Measurements from ENCODE around the gene LDLR.

Gene LDLR

DNA sequence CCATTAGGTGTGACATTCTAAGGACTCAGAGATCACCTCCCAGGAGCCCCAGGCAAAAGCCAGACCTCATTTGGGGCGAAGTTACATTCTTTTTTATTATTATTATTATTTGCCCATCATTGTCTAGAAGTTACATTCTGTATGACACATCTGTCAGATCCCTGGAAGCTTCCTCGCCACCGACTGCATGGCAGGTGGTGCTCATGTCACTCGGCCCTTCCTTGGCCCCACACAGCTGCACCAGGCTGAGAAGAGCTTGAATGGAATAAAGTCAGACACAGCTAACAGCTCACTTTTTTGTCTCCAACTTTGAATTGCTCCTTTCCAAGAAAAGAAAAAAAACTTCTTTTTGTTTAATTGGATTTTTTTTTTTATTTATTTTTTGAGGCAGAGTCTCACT, 41.4 kb upstream of the LDLR start:
- TF ChIP-seq, protein P1, sequence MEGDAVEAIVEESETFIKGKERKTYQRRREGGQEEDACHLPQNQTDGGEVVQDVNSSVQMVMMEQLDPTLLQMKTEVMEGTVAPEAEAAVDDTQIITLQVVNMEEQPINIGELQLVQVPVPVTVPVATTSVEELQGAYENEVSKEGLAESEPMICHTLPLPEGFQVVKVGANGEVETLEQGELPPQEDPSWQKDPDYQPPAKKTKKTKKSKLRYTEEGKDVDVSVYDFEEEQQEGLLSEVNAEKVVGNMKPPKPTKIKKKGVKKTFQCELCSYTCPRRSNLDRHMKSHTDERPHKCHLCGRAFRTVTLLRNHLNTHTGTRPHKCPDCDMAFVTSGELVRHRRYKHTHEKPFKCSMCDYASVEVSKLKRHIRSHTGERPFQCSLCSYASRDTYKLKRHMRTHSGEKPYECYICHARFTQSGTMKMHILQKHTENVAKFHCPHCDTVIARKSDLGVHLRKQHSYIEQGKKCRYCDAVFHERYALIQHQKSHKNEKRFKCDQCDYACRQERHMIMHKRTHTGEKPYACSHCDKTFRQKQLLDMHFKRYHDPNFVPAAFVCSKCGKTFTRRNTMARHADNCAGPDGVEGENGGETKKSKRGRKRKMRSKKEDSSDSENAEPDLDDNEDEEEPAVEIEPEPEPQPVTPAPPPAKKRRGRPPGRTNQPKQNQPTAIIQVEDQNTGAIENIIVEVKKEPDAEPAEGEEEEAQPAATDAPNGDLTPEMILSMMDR (conservative IDR thresholded peaks at IDR 0.05; ENCODE audit: low read depth) = no peak
- ChIA-PET CTCF (interaction anchor here (0.6 kb wide), 1 partner anchor 9 kb away, joined by 3 read pairs; no protein-coding TSS in a partner anchor), POLR2A (ENCODE audit: low non-redundant PET) (no interaction called here)
- no peak for DNase-seq (ENCODE audit: low spot score)
- H3K27ac ChIP-seq = peak overlapping the region; percentile 88

GRCh38 chr19:11050323-11051114, 38.7 kb upstream of the LDLR start:
- POLR2A ChIA-PET (ENCODE audit: low non-redundant PET) = no interaction called here

GRCh38 chr19:11053817-11054195, 35.5 kb upstream of the LDLR start:
- ChIA-PET CTCF (interaction anchor here (2.1 kb wide), 1 partner anchor 18 kb away, joined by 5 read pairs; no protein-coding TSS in a partner anchor), POLR2A (ENCODE audit: low non-redundant PET) (no interaction called here)

More at GRCh38 chr19:11050323-11051114, 38.7 kb upstream of the LDLR start:
- DNase-seq (ENCODE audit: low spot score) = no peak
- H3K27ac ChIP-seq = peak overlapping the region; percentile 88
- TF ChIP-seq, protein P1 (conservative IDR thresholded peaks at IDR 0.05; ENCODE audit: low read depth) = no peak
- CTCF ChIA-PET = interaction anchor here (0.6 kb wide), 2 partner anchors 13 to 74 kb away, joined by 6 read pairs; no protein-coding TSS in a partner anchor

DNA sequence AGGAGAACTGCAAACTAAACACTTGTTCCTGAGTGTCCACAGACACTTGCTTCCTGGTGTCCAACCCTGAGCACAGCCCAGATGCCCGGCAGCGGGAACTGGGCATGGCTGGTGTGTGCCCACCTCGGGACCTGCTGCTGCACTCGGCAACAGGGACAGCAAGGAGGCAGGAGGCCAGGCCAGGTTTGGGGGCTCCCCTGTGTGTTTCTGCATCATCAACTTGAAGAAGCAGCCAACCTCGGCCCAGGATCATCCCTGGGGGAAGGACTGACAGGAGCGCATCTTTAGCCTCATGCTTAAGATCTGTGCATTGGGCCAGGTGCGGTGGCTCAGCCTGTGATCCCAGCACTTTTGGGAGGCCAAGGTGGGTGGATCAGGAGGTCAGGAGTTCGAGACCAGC, 35.1 kb upstream of the LDLR start:
- POLR2A ChIA-PET (ENCODE audit: low non-redundant PET) = no interaction called here
- CTCF ChIA-PET = interaction anchor here (2.1 kb wide), 1 partner anchor 18 kb away, joined by 5 read pairs; no protein-coding TSS in a partner anchor
- H3K27ac ChIP-seq = peak overlapping the region; percentile 8; the same call in 1 of the 2 replicates

More at GRCh38 chr19:11053817-11054195, 35.5 kb upstream of the LDLR start:
- TF ChIP-seq, protein P1 (conservative IDR thresholded peaks at IDR 0.05; ENCODE audit: low read depth) = no peak
- H3K27ac ChIP-seq = peak overlapping the region; percentile 8; the same call in 1 of the 2 replicates
- no peak for DNase-seq (ENCODE audit: low spot score)

GRCh38 chr19:11054628-11055027, 34.6 kb upstream of the LDLR start:
- peak overlapping the region; percentile 8; the same call in 1 of the 2 replicates for H3K27ac ChIP-seq
- POLR2A ChIA-PET (ENCODE audit: low non-redundant PET) = no interaction called here
- TF ChIP-seq, protein P1 (conservative IDR thresholded peaks at IDR 0.05; ENCODE audit: low read depth) = no peak
- CTCF ChIA-PET = no interaction called here
- DNase-seq (ENCODE audit: low spot score) = no peak

More for the DNA sequence above, 35.1 kb upstream of the LDLR start:
- no peak for DNase-seq (ENCODE audit: low spot score)
- TF ChIP-seq, protein P1 (conservative IDR thresholded peaks at IDR 0.05; ENCODE audit: low read depth) = no peak

DNA sequence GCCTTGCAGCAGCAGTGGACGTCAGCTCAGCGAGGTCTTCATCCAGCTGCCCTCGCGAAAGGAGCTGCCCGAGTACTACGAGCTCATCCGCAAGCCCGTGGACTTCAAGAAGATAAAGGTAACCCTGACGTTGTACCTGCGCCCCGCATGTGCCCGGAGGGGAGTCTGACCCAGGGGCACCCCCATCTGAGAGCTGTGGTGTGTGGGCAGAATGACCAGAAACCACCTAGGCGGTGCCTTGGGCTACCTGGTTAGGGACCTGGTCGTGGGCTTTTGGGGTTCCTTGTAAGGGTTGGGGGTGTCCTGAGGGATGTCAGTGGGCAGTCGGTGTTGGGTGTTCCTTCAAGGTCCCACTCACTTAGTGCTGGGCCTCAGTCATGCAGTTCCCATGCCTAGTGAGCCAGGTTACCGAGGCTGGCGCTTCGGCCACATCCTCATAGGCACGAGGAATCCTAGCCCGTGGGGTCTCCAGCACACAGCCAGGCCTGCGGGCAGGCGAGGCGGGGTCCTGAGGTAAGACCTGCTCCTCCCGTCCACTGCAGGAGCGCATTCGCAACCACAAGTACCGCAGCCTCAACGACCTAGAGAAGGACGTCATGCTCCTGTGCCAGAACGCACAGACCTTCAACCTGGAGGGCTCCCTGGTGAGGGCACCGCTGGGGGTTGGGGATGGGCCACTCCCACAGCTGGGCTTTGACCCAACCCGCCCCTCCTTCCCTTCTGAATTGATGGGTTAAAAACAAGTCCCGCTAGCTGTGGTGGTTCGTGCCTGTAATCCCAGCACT, 30.8 kb upstream of the LDLR start:
- H3K27ac ChIP-seq = peak overlapping the region; percentile 18; the same call in 1 of the 2 replicates
- TF ChIP-seq, protein P1 (conservative IDR thresholded peaks at IDR 0.05; ENCODE audit: low read depth) = no peak
- ChIA-PET CTCF (interaction anchor here (0.5 kb wide), 1 partner anchor 80 kb away, joined by 3 read pairs; no protein-coding TSS in a partner anchor), POLR2A (ENCODE audit: low non-redundant PET) (no interaction called here)
- no peak for DNase-seq (ENCODE audit: low spot score)

Data from RWPE1 (cell line).